Stimulated activated CD8-positive, alpha-beta memory T cell treated with anti-CD3 and anti-CD28 coated beads, Interleukin-4, amount 100 ng/mL, for 24 hours (primary cell): Measurements from ENCODE around the gene THADA.

Experiments
- DNase-seq: peaks from one replicate; pipeline ENCODE4 v3.0.0-alpha.2; 2020; ENCODE audit warnings: low read depth

THADA gene

DNA sequence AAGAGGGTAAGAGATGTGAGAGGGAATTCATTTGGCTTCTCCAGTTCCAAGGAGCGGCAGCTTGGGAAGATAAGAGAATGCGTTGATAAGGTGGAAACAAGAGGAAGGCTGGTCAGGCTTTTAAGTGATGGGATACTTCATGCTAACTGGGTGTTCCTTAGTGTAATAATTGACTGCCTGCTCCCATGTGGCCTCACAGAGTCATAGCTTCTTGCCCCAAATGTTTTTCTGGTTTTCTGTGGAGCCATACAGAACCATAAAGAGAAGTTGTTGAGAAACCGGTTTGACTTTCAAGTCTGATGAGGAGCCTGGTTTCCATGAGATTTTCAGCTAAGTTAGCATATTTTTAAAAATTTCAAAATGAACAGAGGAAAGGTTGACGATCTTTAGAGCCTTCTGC is 272.0 kb downstream of the THADA start:
- DNase-seq = no peak

DNA sequence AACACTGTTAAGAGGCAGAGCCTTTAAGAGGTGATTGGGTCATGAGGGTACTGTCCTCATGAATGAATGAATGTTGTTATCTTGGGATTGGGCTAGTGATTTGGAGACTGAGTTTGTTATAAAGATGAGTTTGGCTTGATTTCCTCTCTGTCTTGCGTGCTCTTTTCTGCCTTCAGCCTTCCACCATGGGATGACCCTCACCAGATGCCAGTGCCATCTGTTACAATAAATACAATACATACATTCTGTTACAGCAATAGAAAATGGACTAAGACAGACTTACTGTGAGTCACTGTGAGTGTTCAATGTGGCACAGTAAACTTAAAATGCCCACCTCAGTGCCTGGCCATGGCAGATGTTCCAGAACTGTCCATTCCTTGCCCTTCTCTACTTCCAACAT is 274.4 kb downstream of the THADA start:
- DNase-seq = no peak

DNA sequence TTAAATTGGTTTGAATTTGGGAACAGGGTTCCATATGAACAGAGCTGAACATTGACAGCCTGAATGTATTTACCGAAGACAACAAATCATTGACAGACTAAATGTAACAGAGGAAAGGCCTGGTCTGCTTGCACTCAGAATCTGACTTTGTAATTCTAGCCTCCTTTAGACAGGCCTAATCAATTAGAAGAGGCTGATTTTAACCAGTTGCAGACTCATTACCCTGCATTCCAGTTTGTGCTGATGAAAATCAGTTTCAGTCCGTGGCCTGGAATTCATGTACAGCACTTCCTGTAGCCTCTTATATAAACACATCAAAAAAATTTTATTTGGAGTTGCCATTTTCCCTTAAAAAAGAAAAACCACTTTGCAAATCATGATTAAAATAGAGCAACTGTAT is 276.3 kb downstream of the THADA start:
- no peak for DNase-seq

DNA sequence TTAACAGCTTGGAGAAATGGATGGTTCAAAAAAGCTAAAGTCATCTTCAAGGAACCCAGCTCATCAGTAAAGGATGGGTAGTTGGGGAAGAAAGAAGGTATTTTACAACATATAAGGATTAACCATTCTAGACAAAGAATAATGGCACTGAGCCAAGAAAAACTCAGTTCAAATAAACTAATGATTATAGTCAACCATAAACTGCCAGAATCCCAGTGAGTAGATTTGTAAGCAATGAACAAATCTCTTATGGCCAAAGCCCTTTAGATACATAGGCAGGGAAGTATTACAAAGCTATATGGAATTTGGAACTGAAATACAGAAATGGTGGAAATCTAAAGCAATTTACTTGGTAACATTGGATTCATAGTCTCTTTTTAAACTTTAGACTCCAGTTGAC is 277.0 kb downstream of the THADA start:
- no peak for DNase-seq

DNA sequence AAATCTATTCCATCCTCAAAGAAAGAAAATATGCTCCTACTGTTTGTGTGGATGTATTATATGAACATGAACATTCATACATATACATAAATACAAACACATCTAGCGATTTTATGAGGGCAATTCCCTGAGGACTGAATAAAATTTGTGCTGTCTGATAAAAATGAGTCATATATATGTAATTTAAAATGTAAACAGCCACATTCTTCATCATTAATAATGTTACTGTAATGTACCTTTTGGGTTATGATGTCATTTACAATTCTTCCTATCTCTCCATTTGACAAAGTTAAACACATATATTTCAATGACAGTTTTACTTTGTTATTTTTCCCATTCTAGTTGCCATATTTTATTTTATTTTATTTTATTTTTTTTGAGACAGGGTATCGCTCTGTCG is 278.2 kb downstream of the THADA start:
- DNase-seq = no peak

DNA sequence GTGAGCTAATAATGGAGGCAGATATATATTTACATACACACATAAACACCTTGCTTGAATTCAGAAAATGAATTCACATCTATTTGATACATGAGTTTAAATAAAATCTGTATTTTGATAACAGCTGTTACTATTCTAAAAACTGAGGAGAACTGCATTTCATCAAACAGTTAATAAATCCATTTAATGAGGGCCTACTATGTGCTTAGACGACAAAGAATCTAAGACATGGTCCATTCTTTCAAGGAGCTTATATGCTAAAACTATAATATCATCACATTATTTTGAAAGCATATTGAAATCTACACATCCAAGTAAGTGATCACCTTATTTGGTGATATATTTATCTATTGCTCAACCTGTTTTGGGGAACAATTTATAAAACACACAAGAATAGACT is 278.6 kb downstream of the THADA start:
- no peak for DNase-seq

DNA sequence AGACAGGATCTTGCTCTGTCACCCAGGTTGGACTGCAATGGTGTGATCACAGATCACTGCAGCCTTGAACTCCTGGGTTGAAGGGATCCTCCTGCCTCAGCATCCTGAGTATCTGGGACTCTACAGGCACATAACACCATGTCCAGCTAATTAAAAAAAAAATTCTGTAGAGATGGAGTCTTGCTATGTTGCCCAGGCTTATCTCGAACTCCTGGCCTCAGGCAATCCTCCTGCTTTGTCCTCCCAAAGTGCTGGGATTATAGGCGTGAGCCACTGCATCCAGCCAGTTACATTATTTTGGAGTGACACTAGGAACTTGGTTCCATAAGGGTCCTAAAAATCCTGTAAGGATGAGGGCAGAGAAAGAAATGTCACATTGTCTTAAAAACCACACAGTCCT is 280.4 kb downstream of the THADA start:
- no peak for DNase-seq

DNA sequence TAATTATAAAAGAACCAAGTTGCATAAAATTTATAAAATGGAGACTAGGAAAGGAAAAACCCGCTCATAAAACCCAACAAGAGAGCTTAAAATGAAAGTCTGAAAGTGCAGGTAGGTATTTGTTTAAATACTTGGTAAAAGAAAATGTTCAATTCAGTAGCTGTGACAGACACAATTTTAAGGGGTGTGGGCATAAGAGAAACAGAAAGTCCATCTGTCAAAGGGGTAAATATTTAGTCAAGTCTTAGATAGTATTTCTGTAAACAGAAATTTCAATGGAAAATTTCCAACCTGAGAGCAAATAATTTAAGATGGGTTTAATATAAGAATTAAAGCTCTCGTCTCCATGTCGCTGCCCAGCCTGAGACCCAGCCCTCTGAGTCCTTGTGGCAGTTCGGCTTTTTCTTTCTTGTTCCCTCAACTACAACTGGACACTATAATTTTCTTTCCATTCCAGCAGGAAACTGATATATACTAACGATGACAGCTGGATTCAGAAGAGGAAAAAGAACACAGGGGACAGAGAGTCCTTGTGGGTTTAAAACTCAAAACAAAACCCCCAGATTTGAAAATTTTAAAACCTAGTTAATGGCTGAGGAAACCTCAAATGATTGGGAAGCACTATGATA is 281.4 kb downstream of the THADA start:
- no peak for DNase-seq

DNA sequence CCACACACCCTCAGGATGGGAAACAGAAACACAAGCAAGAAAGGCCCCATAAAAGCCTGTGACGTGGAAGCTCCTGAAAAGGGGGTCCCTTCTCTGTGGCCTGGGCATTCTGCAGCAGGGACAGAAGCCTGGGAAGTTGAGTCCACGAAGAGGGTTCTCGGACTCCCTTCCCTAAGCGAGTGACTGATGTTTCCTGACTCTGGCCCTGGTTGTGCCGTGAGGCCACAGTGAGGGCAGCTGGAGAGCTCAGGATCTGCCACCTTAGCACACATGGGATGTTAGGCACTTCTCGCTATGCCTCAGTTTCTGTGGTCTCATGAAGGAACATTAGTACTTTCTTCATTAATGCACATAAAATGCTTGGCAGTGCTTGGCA is 282.2 kb downstream of the THADA start:
- DNase-seq = no peak

DNA sequence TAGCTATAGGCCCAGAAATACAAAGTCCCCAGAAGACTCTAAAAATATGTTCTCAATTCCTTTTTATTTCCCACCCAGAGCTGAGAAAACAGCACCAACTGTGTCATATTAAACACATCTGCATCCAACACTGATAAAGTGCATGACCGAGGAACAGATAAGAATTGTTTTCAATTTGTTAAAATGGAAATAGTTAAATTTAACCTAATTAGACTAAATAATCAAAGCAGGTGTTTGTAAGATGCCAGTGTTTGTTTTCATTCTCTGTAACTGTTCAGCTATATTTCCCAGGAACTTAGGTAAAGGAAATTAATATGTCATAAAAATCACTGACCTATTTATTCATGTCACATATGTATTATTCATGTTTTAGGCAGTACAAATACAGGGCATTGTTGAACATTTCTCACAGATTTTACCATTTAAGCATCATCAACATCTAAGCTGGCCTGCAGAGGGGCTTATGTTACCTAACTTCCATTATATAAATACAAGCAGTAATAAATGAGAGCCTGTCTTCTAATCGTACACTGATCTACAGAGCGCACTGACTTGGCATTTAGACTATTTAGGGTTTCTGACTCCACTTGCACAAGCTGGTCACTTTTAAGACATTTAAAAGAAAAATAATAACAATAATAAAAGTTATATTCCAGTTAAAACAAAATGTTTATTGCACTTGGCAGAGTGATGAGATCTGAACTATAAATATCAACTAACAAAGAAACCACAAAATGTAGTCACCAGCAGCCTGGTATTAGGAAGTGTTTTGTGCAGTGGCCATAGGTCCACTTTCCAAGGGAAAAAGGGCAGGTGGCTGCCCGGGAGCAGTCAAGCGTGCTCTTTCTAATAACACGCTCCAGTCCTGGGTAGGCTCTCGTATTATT is 282.8 kb downstream of the THADA start:
- no peak for DNase-seq

DNA sequence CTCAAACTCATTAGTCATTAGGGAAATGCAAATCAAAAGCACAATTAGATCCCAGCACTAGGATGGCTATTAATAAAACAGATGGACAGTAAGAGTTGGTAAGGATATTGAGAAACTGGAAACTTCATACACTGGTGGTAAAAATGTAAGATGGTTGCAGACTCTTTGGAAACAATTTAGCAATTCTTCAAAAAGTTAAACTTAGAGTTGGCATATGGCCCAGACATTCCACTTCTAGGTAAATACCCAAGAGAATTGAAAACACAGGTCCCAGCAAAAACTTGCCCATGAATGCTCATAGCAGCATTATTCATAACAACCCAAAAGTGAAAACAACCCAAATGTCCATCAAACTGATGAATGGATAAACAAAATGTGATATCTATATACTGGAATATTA is 284.6 kb downstream of the THADA start:
- no peak for DNase-seq

DNA sequence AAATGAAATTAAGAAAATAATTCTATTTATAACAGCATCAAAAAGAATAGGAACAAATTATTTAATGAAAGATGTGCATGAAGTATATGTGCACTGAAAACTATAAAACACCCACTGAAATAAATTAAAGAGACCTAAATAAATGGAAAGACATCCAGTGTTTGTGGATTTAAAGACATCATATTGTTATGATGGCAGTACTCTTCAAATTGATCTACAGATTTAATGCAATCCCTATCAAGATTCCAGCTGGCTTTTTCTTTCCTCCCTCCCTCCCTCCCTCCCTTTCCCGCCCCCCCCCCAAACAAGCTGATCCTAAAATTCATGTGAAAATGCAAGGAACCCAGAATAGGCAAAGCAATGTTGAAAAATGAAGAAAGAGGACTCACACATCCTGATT is 285.9 kb downstream of the THADA start:
- no peak for DNase-seq

DNA sequence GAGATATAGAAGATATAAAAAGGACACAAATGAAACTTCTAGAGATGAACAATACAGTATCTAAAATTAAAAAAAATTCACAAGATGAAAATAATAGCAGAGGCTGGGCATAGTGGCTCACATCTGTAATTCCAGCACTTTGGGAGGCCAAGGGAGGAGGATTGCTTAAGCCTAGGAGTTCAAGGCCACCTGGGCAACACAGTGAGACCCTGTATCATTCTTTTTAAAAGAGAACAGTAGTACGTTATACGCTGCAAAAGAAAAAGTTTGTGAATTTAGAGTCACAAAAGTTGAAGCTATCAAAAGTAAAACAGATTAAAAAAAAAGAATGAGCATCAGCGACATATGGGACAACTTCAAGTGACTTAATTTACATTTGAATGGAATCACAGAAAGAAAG is 287.9 kb downstream of the THADA start:
- DNase-seq = no peak

DNA sequence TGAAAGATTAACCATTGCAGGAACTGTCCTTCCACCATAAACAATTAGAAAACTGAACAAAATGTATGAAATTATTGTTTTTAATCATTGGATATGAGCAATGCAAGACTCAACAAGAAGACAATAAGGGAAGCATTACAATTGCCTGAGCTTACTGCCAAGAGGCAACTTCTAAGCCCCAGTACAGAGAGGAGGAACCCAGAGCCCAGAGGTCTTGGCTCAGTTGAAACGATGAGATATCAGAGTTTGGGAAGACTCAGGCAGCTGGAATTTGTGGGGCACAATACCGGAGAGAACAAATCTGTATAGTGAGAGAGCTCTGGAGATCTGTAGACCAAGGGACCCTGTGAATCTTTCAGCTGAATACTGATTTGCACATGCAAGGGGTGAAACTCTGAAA is 288.8 kb downstream of the THADA start:
- DNase-seq = no peak

DNA sequence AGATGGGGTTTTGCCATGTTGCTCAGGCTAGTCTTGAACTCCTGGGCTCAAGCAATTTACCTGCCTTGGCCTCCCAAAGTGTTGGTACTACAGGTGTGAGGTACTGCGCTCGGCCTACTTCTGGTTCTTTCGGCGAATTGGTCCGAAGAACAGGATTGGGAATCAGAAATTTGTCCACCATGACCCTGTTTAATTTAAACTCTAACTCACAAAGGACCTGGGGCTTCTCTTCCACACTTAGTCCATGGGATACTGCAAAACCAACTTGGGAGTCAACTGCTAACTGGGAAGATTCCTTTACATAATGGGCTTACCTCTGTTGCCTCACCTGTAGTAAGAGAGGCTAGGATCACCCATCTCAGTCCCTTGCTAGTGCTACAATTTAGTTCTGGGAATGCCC is 289.6 kb downstream of the THADA start:
- DNase-seq = no peak

DNA sequence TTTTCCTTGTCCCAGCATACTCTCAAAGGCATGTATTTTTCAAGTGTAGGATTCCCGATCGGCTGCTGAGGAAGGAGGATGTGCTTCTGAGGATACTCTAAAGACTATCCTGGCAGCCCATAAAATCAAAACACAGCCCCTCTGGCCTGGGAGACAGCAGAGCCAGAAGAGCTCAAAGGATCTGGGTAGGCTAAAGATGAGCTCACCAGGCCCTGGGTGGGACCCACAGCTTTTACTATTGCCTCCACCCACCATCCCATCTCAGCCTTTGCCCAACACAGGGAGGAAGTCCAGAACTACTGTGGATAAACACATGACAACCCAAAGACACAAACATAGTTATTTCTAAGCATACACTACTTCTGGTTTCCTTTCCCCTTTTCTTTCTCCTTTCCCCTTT is 290.3 kb downstream of the THADA start:
- DNase-seq = no peak

DNA sequence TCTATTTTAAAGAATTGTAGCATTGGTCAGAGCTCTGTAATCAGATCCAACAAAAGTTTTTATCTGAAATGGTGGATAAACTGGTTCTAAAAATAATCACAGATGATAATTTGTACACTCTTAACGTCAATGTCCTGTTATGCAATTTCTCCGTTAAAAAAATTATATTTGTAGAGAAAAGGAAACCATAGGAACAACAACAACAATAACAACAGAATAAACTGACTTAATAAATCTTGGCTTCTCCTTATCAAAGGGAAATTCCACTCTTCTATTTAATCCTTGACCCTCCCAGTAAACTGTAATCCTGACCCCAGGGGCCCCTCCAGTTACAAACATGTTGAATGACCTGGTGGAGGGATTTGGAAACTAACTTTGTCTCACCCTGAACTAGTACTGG is 290.8 kb downstream of the THADA start:
- no peak for DNase-seq

DNA sequence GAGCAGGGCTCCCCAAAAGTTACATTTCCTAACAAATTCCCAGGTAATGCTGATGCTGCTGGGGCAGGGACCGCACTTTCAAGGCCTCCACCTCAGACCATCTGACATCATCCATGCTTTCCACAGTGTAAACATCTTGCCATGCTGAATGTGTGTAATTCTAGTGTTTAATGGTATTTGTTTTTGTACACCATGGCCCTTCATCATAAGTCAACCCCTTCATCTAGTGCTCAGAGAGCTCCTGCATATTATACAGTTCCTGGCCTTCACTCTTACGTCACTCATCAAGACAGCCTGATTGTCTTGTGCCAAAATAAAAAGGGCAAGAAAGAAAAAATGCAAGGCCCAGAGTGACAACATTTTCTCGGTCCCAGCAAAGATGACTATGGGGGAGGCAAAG is 291.9 kb downstream of the THADA start:
- no peak for DNase-seq

DNA sequence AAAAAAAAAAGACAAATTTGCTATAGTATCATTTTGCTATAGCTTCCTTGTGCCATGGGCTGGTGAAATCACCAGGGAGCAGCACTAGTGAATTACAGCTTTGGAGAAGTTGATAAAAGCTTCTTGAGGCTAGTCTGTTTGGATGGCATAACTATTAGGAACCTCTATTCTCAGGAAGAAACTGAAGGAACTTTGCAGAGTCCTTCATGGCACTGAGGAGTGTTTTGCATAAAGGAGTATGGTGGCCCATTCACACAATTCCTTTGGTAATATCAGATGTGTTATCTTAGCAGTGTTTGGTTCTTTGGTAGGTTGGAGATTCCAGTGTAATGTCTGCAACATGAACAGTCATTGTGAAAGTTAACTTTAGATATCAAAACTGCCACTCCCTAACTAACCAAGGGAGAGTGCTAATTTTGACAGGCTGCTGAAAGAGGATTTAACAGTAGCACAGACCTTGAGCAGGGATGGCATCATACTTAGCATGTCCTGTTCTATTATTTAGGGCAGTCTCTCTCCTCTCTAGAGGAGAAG is 292.8 kb downstream of the THADA start:
- DNase-seq = no peak

DNA sequence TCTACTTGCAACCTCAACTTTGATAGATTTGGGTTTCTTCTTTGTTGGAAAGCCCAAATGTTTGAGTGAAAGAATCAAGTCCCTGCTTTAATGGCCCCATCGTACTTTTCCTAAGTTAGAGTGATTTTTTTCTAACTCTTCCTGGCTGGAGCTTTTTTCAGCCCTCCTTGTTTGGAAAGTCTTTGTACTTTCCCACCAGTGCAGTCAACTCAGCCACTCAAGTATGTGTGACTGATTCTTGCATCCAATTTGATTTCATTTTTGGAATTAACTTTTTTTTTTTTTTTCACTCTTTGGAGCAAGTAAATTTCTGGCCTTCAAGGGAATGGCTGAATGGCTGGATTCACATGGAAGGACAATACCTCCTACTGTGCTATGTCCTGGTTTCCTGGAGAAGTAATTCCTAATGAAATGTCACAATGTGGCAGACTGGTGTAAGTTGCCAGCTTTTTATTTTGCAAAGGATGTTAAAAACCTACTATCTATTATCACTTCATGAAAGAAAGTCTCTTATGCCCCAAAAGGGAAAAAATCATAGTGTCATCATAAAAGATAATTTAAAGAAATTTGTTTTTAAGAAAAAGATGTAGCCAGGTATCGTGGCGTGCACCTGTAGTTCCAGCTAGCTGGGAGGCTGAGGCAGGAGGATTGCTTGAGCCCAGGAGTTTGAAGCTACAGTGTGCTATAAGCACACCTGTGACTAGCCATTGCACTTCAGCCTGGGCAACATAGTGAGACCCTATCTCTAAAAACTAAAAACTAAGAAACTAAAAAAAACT is 293.5 kb downstream of the THADA start:
- DNase-seq = no peak

DNA sequence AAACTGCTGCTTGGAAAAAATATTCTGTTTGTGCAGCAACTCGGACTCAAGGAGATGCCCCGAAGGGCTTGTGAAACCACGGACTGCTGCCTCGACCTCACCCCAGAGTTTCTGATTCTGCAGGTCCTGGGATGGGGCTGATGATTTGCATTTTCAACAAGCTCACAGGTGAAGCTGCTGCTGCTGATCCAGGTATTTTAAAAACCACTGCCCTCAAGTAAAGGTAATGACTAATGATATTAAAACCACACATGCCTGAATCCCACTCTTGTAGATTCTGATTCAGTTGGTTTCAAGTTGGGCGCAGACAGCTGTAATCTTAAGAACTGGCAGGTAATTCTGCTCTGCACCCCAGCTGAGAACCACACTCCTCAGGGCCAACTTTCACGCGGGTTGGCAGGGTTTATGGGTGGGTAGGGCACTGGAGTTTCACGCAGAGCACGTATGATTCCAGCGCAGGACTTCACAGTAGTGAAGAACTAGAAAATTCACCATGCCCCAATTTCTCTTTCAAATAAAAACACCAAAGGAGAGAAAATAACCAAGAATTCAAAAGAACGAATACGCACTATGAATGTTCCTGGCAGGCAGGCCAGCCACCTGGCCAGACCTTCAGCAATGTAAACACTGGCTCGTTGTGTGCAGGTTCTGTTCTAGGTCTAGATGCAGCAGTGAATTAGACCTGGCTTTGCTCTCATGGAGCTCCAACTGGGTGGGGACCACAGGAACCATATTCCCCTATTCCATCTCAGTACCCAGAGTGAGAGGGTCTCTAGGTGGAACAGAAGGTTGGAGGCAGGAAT is 294.9 kb downstream of the THADA start:
- no peak for DNase-seq

DNA sequence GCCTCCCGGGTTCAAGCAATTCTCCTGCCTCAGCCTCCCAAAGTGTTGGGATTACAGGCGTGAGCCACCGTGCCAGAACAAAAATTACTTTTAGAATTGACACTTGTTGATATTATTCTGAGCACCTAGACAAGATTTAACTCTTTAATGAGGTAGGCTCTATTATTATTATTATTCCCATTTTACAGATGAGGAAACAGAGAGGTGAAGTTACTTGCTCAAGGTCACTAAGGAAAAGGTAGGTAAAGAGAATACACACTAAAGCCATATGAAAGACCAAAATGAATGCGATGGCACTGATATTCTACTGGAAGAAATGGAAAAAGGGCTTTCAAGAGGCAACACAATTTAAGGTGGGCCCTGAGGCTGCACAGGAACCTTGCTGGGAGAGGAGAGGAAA is 295.6 kb downstream of the THADA start:
- DNase-seq = no peak
